ENCODE measurements around the gene ASAP3.

GRCh38 chr1:23459338-23459757, 24.6 kb downstream of the ASAP3 start:
- TF ChIP-seq EZH2 (IDR thresholded peaks at IDR 0.05; ENCODE audit: insufficient read depth, poor library complexity, severe bottlenecking) (no peak), EZH2phosphoT487 (IDR thresholded peaks at IDR 0.05; ENCODE audit: insufficient read depth, low read depth) (no peak)

All from GM23248 (cell line).